NCI-H510A (cell line): ENCODE results near the gene CALHM5.
A peak's percentile ranks its signal among the peaks of the same experiment; 100 is the strongest.

ENCODE experiments used
- DNase-seq: peaks from one replicate; lab custom pipeline; 2025; lab: John Stamatoyannopoulos, UW

The CALHM5 gene

DNA sequence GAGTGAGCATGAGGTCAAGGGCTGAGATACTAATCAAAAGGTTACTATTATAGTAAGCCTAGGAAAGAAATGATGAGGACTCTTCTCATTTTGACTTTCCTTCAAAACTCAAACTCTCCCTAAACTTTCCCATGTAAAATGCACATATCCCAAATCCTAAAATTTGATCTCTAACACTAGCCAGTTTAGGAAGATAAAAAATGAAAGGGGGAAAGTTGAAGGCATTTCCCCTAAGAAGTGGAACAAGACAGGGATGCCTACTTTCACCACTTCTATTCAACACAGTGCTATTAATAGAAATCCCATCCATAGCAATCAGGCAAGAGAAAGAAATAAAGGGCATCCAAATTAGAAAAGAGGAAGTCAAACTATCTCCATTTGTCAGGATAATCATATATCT, 2.9 kb upstream of the CALHM5 start:
- no peak for DNase-seq

DNA sequence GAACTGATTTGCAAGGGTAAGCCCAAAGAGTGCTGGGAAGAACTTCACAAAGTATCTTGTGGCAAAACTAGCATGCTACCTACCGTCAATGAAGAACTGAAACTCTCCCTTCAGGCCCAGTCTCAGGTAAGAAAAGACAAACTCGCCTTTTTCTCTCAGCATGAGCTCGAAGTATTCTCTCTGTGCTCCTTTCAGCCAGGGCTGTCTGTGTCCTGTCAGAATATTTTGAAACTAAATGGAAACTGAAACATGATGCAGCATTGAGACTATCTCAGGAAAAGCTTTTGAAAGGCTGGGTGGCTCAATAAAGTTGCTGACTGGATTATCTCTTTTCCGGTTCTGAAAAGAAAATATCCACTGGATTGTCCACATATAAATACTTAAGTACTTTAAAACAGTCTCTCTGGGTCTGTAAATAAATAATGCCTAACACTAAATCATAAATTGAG, 696 bp downstream of the CALHM5 start:
- no peak for DNase-seq

DNA sequence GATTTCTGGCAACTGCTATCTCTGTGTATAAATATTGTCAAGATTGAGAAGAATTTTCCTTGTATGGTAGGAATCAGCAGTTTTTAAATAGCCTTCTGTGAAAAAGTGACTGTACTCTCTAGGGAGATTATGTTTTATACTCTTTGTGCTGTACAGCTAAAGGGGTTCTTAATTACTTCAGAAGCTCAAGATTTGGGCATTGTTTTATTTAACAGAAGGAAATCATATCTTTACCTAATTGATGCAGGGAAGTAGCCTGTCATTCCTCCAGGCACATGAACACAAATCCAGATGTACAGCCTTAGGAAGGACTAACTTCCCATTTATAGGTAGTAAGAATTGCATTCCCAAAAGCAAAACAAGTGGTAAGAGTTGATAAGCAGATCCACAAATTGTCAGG, 1.3 kb downstream of the CALHM5 start:
- DNase-seq, result no peak

DNA sequence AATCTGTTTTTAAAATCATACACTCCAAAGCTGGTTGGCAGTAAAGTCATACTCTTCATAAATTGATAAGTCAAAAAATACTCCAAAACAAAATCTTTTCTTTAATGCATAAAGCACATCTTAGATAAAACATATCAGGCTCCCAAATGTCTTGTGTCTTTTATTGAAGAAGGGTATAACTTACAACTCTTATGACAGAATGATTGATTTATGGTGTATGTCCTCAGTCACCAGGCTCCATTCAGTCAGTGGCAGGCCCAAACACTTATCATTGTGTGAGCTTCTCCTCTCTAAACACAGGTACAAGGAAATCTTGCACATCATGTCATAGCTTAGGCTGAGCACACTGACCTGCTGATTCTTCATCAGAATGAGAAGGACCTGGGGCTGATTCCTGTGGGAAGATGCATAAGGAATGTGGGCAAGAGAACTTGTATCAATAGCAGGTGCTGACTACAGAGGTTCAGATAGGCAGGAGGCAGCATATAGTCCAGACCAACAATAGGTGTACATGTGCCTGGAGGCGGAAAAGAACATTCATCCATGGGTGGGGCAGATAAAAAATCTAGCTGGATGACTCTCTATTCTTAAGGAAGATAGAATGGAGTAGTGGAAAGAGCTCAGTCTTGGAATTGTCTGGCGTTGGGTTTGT, 1.9 kb downstream of the CALHM5 start:
- DNase-seq, result no peak

DNA sequence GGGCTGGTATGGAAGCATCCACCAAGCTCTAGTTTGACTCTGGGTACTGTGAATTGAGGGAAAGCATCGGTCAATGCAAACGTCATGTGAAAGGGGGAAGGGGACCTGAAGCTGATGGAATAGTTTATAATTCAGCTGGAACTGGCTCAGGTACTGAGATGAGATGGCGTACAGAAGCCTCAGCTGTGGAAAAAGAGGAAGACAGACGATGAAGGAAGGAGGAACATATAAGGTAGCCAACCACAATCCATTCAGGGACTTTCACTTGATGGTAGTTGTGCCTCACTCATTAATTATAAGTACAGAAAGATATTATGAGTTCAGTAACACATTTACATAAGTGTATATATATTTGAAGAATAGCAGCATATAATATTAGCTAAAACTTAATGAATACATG, 2.7 kb downstream of the CALHM5 start:
- DNase-seq, result no peak

DNA sequence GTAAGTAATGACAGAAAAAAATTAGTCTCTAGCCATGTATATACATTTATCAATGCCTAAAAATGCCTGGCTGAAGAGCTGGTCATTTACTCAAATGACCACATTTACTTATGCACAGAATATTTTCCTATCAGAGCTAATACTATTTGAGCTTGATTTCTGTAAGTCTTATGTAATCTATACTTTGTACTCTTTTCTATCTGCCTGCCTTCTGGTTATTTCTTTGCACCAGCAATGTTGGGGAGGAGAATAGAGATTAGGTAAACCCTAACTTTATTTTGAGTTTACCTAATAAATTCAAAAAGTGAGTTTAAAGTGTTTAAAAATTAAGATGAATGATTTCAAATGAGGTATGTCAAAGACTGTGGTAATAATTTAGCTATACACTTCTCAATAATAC, 3.7 kb downstream of the CALHM5 start:
- no peak for DNase-seq

DNA sequence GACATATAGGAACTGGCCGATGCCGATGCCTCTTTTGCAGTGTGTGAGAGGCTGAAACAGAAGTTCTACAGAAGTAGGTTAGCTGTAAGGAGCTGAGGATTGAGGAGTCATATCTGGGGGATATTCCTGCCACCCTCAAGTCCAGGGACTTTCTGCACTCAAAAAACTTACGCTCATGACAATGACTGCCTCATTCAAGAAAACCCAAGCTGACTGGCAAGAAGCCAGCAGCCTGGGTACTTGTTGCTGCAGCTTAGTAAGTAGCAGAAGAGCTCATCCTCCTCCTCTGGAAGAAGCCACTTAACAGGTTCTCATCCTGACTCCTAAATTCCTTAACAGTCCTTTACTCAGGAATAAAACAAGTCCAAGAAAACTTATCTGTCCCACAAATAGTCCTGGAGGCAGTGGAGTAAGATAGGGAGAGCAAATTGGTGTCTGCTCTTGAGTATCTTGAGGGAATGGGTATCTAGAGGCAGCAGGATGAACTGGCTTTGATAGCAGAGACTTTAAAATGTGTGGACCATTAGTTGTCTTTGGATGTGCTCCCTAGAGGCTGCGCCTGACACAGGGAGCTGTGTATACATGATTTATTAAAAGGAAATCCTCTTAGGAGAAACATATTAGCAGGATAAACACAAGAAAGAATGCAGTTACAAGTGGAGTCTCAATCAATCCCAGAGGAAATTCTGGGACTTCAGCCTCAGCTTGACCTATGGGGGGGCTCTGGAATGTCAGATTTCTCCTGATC, 7.4 kb downstream of the CALHM5 start:
- DNase-seq, result no peak

DNA sequence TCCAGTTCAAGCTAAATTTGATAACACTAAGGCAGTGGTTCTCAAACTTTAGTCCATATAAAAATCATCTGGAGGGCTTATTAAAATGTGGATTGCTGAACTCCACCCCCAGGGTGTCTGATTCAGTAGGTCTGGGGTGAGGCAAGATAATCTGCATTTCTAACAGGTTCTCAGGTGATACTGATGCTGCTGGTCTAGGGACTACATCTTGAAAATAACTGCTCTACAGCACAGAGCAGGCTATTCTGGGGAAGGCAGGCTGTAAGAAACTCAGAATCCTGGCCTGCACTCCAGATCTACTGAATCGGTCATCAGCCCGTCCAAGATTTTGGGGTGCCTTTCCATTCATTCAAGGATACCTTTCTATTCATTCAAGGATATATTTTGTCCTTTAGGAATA, 11.5 kb downstream of the CALHM5 start:
- no peak for DNase-seq

DNA sequence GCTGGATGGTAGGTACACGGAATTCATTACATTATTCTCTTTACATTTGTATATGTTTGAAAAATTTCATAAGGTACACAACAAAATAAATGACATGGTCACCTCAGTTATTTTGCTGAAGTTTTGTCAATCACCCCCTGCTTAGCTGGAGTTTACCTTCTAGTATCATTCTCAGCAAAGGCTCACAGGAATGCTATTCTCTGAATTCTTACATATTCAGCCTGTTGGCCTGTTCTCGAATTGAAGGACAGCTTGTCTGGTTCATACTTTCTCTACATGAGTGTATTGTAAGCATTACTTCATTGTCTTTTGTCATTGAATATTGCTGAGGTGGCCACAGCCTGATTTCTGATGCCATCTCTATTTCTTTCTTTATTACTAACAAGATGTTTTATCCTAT, 12.8 kb downstream of the CALHM5 start:
- no peak for DNase-seq

DNA sequence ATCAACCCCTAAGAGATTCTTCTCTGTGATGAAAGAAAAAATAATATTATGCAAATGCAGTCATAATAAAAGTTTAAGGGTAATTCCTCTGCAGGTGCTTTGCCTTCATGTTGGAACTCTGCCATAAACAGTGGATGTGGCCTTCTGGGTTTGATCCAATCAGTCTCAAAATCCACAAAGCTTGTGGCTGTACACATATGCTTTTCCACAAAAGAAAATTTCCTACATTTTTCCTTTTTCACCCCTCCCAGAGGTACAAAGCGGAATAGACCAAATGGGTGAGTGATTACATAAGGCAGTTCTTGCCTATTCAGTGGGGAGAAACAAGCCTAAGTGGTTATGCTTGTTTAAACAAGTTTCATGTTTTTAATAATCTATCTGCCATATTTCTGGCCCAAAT, 16.7 kb downstream of the CALHM5 start:
- DNase-seq, result no peak

DNA sequence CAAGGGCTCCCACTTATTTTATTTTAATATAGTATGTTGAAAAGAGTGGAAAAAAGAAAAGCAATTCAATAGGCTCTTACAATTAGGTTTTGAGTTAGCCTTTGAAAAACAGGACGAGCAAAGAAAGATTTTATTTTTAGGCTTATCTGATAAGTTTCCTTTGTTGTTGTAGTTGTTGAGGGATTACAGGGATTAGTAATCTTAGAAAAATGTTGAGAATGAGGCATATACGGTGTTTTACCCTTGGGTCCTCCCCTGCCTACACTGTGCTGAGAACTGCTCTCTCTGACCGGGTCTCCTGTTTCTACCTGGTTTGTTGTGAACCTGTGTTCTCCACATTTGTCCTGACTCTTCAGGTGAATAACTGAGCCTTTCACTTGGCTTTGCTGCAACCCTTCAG, 17.3 kb downstream of the CALHM5 start:
- DNase-seq, result no peak

DNA sequence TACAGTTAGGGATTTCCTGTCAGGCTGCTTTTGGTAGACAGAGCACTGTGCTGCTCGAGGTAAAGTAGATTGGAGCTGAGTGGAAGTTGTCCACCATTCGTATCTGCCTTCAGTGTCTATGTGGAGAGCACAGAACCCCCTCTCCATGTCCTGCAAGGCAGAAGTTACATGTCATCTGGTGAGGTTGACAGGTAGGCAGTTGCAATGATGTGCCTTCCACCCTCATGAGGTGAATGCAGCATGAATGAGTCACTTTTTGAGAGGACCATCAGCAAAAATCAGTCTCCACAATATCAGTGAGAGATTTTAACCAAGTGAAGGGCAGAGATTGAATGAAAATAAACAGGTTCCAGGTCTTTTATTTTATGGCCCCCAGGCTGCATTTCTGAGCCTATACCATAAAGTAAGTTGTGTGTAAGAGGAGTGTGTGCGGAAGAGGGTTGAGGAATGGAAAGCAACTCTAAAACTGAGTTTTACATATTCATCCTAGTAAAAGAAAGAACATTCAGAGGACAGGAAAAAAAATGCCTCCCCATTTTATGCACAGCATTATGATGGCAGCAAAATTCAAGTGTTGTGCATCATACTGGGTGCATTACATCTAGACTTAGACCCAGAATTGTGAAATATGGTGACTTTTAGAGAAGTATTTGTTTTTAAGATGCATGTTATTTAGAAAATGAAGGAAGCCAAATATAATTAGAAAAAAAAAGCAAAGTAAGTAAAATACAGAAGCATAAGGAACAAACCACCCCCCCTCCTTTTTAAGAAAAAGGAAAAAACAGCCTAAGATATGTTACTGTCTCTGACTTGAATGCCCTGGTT, 18.2 kb downstream of the CALHM5 start:
- no peak for DNase-seq

DNA sequence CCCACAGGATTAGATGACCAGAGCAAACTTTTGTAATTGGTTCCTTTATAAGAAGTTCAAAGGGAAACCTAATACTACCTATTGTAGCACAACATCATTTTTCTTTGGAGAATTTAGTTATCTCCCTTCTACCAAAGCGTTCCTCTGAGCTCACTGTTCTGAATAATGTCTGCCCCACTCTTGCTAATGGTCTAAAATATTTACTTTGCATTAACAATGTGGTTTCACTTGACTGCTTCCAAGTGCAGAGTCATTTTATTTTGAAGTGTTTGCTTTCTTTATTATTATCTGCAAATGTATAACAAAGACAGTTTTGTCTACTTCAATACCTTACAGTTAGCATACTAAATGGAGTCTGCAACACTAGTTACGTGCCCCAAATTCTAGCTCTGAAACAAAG, 19.0 kb downstream of the CALHM5 start:
- DNase-seq, result peak; percentile 20

DNA sequence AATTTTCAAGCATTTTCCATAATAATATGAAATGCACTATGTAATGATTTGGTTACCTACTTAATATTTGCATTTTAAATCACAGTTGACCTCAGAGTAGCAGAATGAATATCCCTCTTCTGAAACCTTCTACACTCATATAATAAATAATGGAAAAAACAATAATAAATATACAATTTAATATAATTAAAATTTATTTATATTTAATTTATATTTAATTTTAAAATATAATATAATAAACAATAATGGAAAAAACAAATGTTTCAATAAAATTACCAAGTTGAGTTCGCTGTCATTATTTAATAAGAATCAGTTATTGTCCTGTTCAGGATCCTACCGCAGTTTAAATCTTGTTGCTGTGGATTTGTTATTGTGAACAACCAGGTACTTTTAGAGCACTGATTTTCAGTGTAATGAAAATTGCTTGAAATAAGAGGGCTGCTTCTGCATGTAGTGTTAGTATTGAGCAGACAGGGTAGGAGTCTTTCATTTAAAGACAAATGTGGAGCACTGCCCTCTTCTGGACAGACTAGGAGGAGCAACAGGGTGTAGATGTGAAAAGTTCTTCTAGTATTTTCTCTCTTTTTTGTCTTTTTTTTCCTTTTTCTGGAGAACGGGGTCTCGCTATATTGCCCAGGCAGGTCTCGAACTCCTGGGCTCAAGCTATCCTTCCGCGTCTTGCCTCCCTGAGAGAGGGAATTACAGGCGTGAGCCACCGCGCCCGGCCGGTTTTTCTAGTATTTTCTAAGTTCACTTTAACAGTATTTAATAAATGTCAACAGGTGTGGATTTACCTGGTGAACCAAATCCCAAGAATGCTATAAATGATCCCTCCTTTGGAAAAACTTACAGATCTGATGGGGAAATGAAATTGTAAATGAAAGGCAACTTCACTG, 20.5 kb downstream of the CALHM5 start:
- no peak for DNase-seq

DNA sequence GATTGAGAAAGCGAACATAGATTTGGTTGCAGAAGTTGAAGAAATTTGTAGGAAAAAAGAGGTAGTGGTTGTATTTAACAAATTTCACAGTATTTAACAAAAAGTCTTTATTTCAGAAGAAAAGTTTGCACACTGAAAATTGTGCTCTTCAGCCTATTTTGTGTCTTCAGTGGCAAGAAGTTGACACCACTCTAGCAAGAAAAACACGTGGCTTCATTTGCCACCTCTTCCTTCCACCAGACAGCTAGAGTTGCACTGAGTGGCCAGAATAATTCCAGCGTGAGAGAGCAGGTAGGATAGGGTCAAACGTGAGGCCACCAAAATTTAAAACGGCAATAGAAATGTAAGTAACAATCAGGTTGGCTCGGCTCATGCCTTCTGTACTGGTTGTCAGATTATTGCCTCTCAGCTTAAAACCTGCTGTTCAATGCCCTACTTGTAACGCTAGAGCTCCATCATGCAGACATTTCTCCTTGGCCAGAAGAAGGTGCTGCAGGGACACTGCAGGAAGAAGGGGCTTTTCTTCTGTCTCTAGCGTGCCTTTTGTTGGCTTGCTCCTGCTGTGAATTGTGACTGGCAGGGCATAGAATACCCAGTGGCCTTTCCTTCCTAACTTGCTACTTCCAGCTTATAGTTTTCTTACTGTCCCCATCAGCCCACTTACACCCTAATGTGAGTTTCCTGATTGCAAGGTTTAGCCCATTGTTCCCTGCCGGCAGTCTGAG, 22.0 kb downstream of the CALHM5 start:
- no peak for DNase-seq

DNA sequence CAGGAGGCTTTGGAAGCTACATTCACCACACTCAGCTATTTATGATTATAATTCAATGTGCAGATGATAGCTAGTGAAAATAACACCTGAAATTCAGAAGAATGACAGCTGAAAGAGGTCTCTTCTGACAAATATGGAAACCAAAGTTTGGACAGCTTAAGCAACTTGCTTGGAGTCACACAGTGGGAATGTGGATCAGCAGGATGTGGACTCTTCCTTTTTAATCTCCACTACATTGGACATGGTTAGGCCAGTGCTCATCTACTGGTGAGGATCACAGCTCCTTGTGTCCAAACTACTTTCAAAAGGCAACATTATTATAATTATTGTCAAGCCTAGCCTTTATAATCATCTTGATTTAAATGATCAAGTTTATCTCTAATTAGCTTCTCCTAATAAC, 23.7 kb downstream of the CALHM5 start:
- DNase-seq, result no peak

DNA sequence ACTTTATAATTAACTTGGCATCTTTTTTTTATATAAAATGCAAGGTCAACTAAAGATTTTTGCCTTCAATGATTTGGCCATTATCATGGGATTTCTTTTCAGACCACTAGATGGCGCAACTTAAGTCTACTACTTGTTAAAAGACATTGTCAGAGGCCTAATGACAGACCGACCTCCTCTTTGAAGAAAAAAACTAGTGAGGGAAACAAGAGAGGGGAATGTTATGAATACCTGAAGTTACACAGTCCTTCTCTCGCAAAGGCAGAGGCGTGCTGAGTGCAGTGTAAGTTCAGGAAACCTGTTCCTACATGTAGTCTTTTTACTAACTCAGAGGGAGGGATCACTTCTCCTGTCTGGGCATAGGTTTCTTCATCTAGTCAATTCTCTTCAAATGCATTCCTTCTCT, 24.8 kb downstream of the CALHM5 start:
- DNase-seq, result no peak

DNA sequence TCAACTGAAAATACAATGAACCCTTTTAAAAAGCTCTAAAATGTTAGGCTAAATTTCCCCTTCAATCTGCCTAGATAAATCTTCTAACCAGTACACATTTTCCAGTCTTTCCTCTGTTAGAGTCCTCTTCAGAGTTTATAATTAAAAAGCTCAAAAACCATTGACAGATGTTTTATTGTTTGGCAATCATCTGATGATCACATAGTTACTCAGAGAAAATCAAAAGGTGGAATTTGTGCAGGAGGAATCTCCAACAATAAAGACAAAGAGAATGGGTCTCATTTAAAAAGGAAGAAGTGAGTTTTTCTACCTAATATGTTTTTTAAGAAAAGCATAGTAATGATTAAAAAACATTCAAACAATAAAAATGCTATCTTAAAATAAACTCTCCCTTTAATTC, 31.0 kb downstream of the CALHM5 start:
- DNase-seq, result no peak

DNA sequence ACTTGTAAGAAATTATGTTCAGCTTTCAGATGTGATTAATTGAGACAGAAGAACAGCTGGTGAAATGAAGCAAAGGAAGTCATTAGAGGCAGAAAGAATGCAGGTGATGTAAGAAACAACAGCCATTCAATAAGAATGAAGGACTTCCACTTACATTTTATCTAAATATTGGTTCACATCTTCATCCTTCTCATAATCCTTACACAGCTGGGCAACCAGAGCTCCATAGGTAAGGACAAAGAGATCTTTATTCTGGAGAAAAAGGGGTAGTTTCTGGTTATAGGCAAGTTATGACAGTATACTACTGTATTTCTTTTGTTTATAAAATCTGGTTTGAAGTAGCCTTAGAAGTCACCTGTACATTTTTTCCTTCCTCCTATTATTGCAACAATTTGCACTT, 31.7 kb downstream of the CALHM5 start:
- no peak for DNase-seq

DNA sequence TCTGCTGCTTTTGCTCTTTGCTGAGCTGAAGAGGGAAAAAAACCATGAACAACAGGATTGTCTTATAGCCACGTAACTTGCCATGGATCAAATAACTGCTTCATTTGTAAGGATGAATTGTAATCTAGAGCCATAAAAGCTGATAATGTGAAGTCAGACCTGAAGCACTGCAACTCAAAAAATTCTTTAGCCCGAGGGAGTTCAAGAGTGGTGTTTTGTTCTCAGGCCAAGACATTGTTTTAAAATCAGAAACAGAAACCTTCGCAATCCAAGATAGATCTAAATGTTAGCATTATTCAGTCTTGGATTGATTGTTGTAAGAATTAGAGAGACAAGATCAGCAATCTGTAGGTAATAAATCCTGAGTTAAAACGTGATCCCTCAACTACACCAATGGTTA, 34.2 kb downstream of the CALHM5 start, which contains the start of gene TRAPPC3L:
Gene TRAPPC3L (minus strand): TSS at position 34 of the 400 bp plus-strand sequence. CDS start 170 bp downstream, outside the sequence.
- no peak for DNase-seq

DNA sequence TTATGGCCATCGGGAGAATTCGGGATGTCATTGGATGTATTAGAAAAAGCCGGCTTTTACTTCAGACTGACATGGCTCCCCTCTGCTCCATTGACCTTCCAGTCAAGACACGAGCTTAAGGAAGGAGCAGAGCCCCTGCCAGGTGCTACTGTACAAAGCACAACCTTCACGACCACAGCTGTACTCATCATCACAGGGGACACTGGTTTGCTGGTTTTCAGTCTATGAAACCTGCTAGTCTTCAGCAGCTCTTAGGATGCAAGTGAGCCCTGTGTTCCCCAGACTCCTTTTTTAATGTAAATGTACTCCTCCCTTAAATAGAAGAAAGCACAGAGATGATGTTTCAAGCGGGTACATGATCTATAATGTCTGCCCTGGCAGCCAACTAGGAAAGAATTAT, 35.9 kb downstream of the CALHM5 start:
- DNase-seq, result no peak
